ENCODE measurements around the gene APBA2.

The APBA2 gene

GRCh38 chr15:29078541-29078940 is 192.8 kb downstream of the APBA2 start:
- Histone ChIP-seq H3K27ac (ENCODE audit: low read depth, low read length, poor library complexity, severe bottlenecking) (no peak overlapping the region), H3F3A (ENCODE audit: insufficient read depth, low read length) (no peaks in the 10 kb centered on the region), H3K79me2 (ENCODE audit: insufficient read depth, low read length) (no peaks in the 10 kb centered on the region), H3K36me3 (ENCODE audit: insufficient read depth, low read length) (no peaks in the 10 kb centered on the region), H2AFZ (ENCODE audit: low read length) (no peak overlapping the region), H3K9me2 (ENCODE audit: low read depth, low read length) (no peaks in the 10 kb centered on the region), H3K9ac (ENCODE audit: low read length) (no peak overlapping the region), H3K27me3 (ENCODE audit: insufficient read depth, low read length) (no peaks in the 10 kb centered on the region), H3K4me2 (ENCODE audit: low read length) (no peak overlapping the region), H3K4me3 (ENCODE audit: low read depth, low read length, poor library complexity, severe bottlenecking) (no peak overlapping the region), H3K9me3 (ENCODE audit: low read length) (no peaks in the 10 kb centered on the region), H3K4me1 (ENCODE audit: insufficient read depth, low read length, severe bottlenecking) (no peaks in the 10 kb centered on the region), H4K20me1 (ENCODE audit: insufficient read depth, low read length) (no peaks in the 10 kb centered on the region)
- TF ChIP-seq EZH2 (IDR thresholded peaks at IDR 0.05; ENCODE audit: borderline replicate concordance, low read length) (no peak), CTCF (IDR thresholded peaks at IDR 0.05; ENCODE audit: low read length) (no peak)

- TF ChIP-seq CTCF (IDR thresholded peaks at IDR 0.05; ENCODE audit: low read length) = no peak
- no peak for TF ChIP-seq EZH2 (IDR thresholded peaks at IDR 0.05; ENCODE audit: borderline replicate concordance, low read length)
Measured at GRCh38 chr15:29079479-29079878, 193.7 kb downstream of the APBA2 start.

GRCh38 chr15:29081781-29082180 is 196.0 kb downstream of the APBA2 start:
- no peak overlapping the region for H3K27ac ChIP-seq (ENCODE audit: low read depth, low read length, poor library complexity, severe bottlenecking)

More at GRCh38 chr15:29079479-29079878, 193.7 kb downstream of the APBA2 start:
- no peaks in the 10 kb centered on the region for H4K20me1 ChIP-seq (ENCODE audit: insufficient read depth, low read length)
- no peaks in the 10 kb centered on the region for H3K27me3 ChIP-seq (ENCODE audit: insufficient read depth, low read length)
- H3K9ac ChIP-seq (ENCODE audit: low read length) = no peak overlapping the region
- H3K79me2 ChIP-seq (ENCODE audit: insufficient read depth, low read length) = no peaks in the 10 kb centered on the region
- no peak overlapping the region for H3K4me3 ChIP-seq (ENCODE audit: low read depth, low read length, poor library complexity, severe bottlenecking)
- H3F3A ChIP-seq (ENCODE audit: insufficient read depth, low read length) = no peaks in the 10 kb centered on the region
- H3K4me2 ChIP-seq (ENCODE audit: low read length) = no peak overlapping the region
- no peak overlapping the region for H3K27ac ChIP-seq (ENCODE audit: low read depth, low read length, poor library complexity, severe bottlenecking)
- H3K4me1 ChIP-seq (ENCODE audit: insufficient read depth, low read length, severe bottlenecking) = no peaks in the 10 kb centered on the region
- H2AFZ ChIP-seq (ENCODE audit: low read length) = no peak overlapping the region
- no peaks in the 10 kb centered on the region for H3K9me3 ChIP-seq (ENCODE audit: low read length)
- no peaks in the 10 kb centered on the region for H3K36me3 ChIP-seq (ENCODE audit: insufficient read depth, low read length)
- H3K9me2 ChIP-seq (ENCODE audit: low read depth, low read length) = no peaks in the 10 kb centered on the region

More at GRCh38 chr15:29081781-29082180, 196.0 kb downstream of the APBA2 start:
- Histone ChIP-seq H3K36me3 (ENCODE audit: insufficient read depth, low read length) (no peaks in the 10 kb centered on the region), H3F3A (ENCODE audit: insufficient read depth, low read length) (no peaks in the 10 kb centered on the region), H3K9me2 (ENCODE audit: low read depth, low read length) (no peaks in the 10 kb centered on the region), H2AFZ (ENCODE audit: low read length) (no peak overlapping the region), H3K4me3 (ENCODE audit: low read depth, low read length, poor library complexity, severe bottlenecking) (no peak overlapping the region), H3K4me1 (ENCODE audit: insufficient read depth, low read length, severe bottlenecking) (no peaks in the 10 kb centered on the region), H4K20me1 (ENCODE audit: insufficient read depth, low read length) (no peaks in the 10 kb centered on the region), H3K9ac (ENCODE audit: low read length) (no peak overlapping the region), H3K4me2 (ENCODE audit: low read length) (no peak overlapping the region), H3K27me3 (ENCODE audit: insufficient read depth, low read length) (no peaks in the 10 kb centered on the region), H3K9me3 (ENCODE audit: low read length) (no peaks in the 10 kb centered on the region), H3K79me2 (ENCODE audit: insufficient read depth, low read length) (no peaks in the 10 kb centered on the region)
- TF ChIP-seq EZH2 (IDR thresholded peaks at IDR 0.05; ENCODE audit: borderline replicate concordance, low read length) (no peak), CTCF (IDR thresholded peaks at IDR 0.05; ENCODE audit: low read length) (no peak)

Data from OCI-LY1 (cell line).